Kidney (tissue), 14 donors: ENCODE data around the gene MAMLD1. TPM values are rescaled to one million over a fixed set of nuclear protein-coding genes. Genes with fewer than 3 reads are reported as not detected.

Source experiments
- DNase-seq, 5 donors: peaks; one replicate each; pipeline ENCODE4 v3.0.0-alpha.2; 2013 to 2020
- FAIRE-seq: peaks from 2 replicates; lab custom pipeline; 2012; peaks lifted over from hg19 to GRCh38; lab: Jason Lieb, UNC
- H3K27ac ChIP-seq, 2 donors: one replicate each; pipeline ENCODE4 v1.7.0; 2013; ENCODE audit warnings: low read depth in 2 of 2, low read length in 2 of 2, inconsistent platforms in 1 of 2
- H3K27me3 ChIP-seq: one replicate; pipeline ENCODE4 v1.7.1; 2013; ENCODE audit warnings: low read length, inconsistent platforms; ENCODE audit not compliant: control insufficient read depth, insufficient read depth
- H3K36me3 ChIP-seq, 3 donors: one replicate each; pipeline versions ENCODE4 v1.7.0 to v1.7.1; 2013; ENCODE audit warnings: low read length in 3 of 3, control low read depth in 1 of 3, inconsistent platforms in 1 of 3; ENCODE audit not compliant: insufficient read depth in 3 of 3, control insufficient read depth in 2 of 3
- H3K4me1 ChIP-seq, 3 donors: one replicate each; pipeline versions ENCODE4 v1.7.0 to v1.7.1; 2013; ENCODE audit warnings: low read length in 3 of 3, inconsistent platforms in 1 of 3, low read depth in 1 of 3; ENCODE audit not compliant: control insufficient read depth in 2 of 3, insufficient read depth in 2 of 3
- H3K4me3 ChIP-seq, 3 donors: one replicate each; pipeline versions ENCODE4 v1.7.0 to v1.8.1; 2013; ENCODE audit warnings: low read length in 3 of 3, control low read depth in 1 of 3, inconsistent platforms in 1 of 3
- H3K9ac ChIP-seq, 3 donors: one replicate each; pipeline versions ENCODE4 v1.7.0 to v1.7.1; 2013; ENCODE audit warnings: low read length in 3 of 3, control low read depth in 1 of 3, inconsistent platforms in 1 of 3
- H3K9me3 ChIP-seq, 3 donors: one replicate each; pipeline versions ENCODE4 v1.7.0 to v1.7.1; 2013; ENCODE audit warnings: low read length in 3 of 3, control low read depth in 1 of 3, inconsistent platforms in 1 of 3; ENCODE audit not compliant: control insufficient read depth in 2 of 3, insufficient read depth in 1 of 3
- CTCF ChIP-seq: IDR thresholded peaks from 3 replicates; pipeline ENCODE4 v1.5.1; 2012; ENCODE audit warnings: mild to moderate bottlenecking, moderate library complexity, borderline replicate concordance; ENCODE audit not compliant: insufficient read depth; ENCODE audit errors: extremely low read depth
- intact Hi-C: fragments of 100-400 bp; cut with DNase I; formaldehyde crosslinking; loops from one replicate; pipeline ENCODE4 v1.11.1; 2022
- polyA plus RNA-seq: library from polyadenylated mRNA; stranded (reverse); fragments of 350-450 nt; fragmentation: Illumina TruSeq; extraction: RNeasy Lipid Tissue Mini Kit (QIAGEN cat#74804); gene quantifications from one replicate; pipeline ENCODE4 v1.2.3, GENCODE V29; 2014; ENCODE audit warnings: low read depth, low replicate concordance; ENCODE audit not compliant: insufficient read depth
- total RNA-seq: library from RNA; stranded (reverse); fragmentation: NEBNext Ultra II Directional; extraction: Animal tissue kit (Norgen Biotek cat#: 25700); gene quantifications from one replicate; pipeline ENCODE4 v1.2.1, GENCODE V29; 2021
- donor health status: control.
- donor health status: control.
- donor health status: control.
- donor health status: control.
- donor health status: control.
- donor health status: DM: yes; HTN: yes; CAD: no.
- donor health status: Normal renal cell carcinoma (clear cell type).

The MAMLD1 gene
- total and polyA plus RNA-seq, 2 donors from 2014 or later = 1.4 to 6.5 TPM

- no peak for TF ChIP-seq CTCF
- intact Hi-C loops = no loop called here
These were observed 182.0 kb downstream of the MAMLD1 start for GRCh38 chrX:150544835-150545770.

GRCh38 chrX:150546711-150547153 is 183.6 kb downstream of the MAMLD1 start:
- Histone ChIP-seq H3K4me1 (peaks cover 0 to 17% (median 0%) of the 10 kb centered on the region in 3 donors), H3K9ac (no peak overlapping the region), H3K36me3 (no peaks in the 10 kb centered on the region), H3K9me3 (no peaks in the 10 kb centered on the region), H3K27ac (peak overlapping the region; percentile 73 to 86), H3K4me3 (peak overlapping the region in 1 of 3 donors; percentile 42), H3K27me3 (no peaks in the 10 kb centered on the region)
- intact Hi-C loops = no loop called here
- TF ChIP-seq CTCF = no peak
- DNase-seq (peak in 4 of 5 donors; percentile 28 to 73 (median 43)), FAIRE-seq (no peak)

More at GRCh38 chrX:150544835-150545770, 182.0 kb downstream of the MAMLD1 start:
- H3K27ac ChIP-seq = no peak overlapping the region
- no peak for FAIRE-seq
- no peak overlapping the region for H3K4me3 ChIP-seq
- H3K4me1 ChIP-seq = peaks cover 0 to 17% (median 0%) of the 10 kb centered on the region in 3 donors
- no peak for DNase-seq
- no peaks in the 10 kb centered on the region for H3K9me3 ChIP-seq
- no peaks in the 10 kb centered on the region for H3K36me3 ChIP-seq
- no peak overlapping the region for H3K9ac ChIP-seq
- no peaks in the 10 kb centered on the region for H3K27me3 ChIP-seq

GRCh38 chrX:150547375-150548115 is 184.4 kb downstream of the MAMLD1 start:
- intact Hi-C loops = no loop called here
- Histone ChIP-seq H3K9ac (peak overlapping the region in 2 of 3 donors; percentile 22 to 55), H3K27me3 (no peaks in the 10 kb centered on the region), H3K9me3 (no peaks in the 10 kb centered on the region), H3K27ac (peak overlapping the region; percentile 86 to 95), H3K4me3 (peak overlapping the region in 2 of 3 donors; percentile 42 to 60), H3K4me1 (peaks cover 0 to 17% (median 0%) of the 10 kb centered on the region in 3 donors), H3K36me3 (no peaks in the 10 kb centered on the region)
- no peak for FAIRE-seq
- TF ChIP-seq CTCF = no peak
- DNase-seq = peak; percentile 69 to 93 (median 81)
